Natural killer cell (primary cell): ENCODE data around the gene EEPD1. TPM values are rescaled to one million over a fixed set of nuclear protein-coding genes. Genes with fewer than 3 reads are reported as not detected.

ENCODE experiments used
- ATAC-seq, 3 donors: fragments of 150-1000 bp in 2 of 3; fragments of 200-7000 bp in 1 of 3; cut with Tn5 transposase; 1 replicate in 1 of 3; 2 replicates in 2 of 3; pipeline ENCODE4 v1.10.0; 2021; ENCODE audit warnings: mild to moderate bottlenecking in 2 of 3, moderate library complexity in 2 of 3
- DNase-seq, 2 donors: peaks; one replicate each; pipeline versions ENCODE4 v3.0.0 to v3.0.0-alpha.2; 2013 to 2021; ENCODE audit warnings: mixed read lengths in 1 of 2
- H3K27ac ChIP-seq: one replicate; pipeline ENCODE4 v1.5.1; 2013; ENCODE audit warnings: mild to moderate bottlenecking, low read length
- H3K27me3 ChIP-seq: one replicate; pipeline ENCODE4 v1.6.1; 2013; ENCODE audit warnings: low read length; ENCODE audit not compliant: control insufficient read depth, insufficient read depth
- H3K36me3 ChIP-seq: one replicate; pipeline ENCODE4 v1.6.1; 2013; ENCODE audit warnings: low read length; ENCODE audit not compliant: control insufficient read depth, insufficient read depth
- H3K4me1 ChIP-seq: one replicate; pipeline ENCODE4 v1.6.1; 2013; ENCODE audit warnings: low read length; ENCODE audit not compliant: control insufficient read depth, insufficient read depth
- H3K4me3 ChIP-seq: one replicate; pipeline ENCODE4 v1.5.1; 2013; ENCODE audit warnings: low read length
- H3K9me3 ChIP-seq: one replicate; pipeline ENCODE4 v1.6.1; 2013; ENCODE audit warnings: low read length; ENCODE audit not compliant: control insufficient read depth, insufficient read depth
- H3K27ac Mint-ChIP-seq, 2 donors: one replicate each; pipeline ENCODE4 v1.8.0; 2022; ENCODE audit warnings: mild to moderate bottlenecking in 2 of 2, mixed read lengths in 2 of 2, moderate library complexity in 1 of 2
- H3K27me3 Mint-ChIP-seq, 2 donors: one replicate each; pipeline ENCODE4 v1.8.0; 2022; ENCODE audit warnings: low read depth in 2 of 2, mixed read lengths in 2 of 2
- H3K36me3 Mint-ChIP-seq: one replicate; pipeline ENCODE4 v1.8.0; 2022; ENCODE audit warnings: mixed read lengths
- H3K4me1 Mint-ChIP-seq, 2 donors: one replicate each; pipeline ENCODE4 v1.8.0; 2022; ENCODE audit warnings: mixed read lengths in 2 of 2
- H3K4me3 Mint-ChIP-seq: one replicate; pipeline ENCODE4 v1.8.0; 2022; ENCODE audit warnings: mild to moderate bottlenecking, moderate library complexity, mixed read lengths
- H3K9me3 Mint-ChIP-seq, 2 donors: one replicate each; pipeline ENCODE4 v1.8.0; 2022; ENCODE audit warnings: mixed read lengths in 2 of 2
- CTCF ChIP-seq: fragments of 200-600 bp; IDR thresholded peaks from one replicate; pipeline ENCODE4 v1.8.0; 2022; ENCODE audit warnings: antibody characterized with exemption
- WGBS: methylation state at CpG from one replicate; pipeline ENCODE4 v1.1.7; 2013; ENCODE audit warnings: missing lambda C conversion rate; ENCODE audit not compliant: insufficient coverage; 5-methylcytosine and 5-hydroxymethylcytosine counted together
- intact Hi-C: fragments of 100-400 bp; cut with micrococcal nuclease; formaldehyde crosslinking; loops from one replicate; pipeline ENCODE4 v1.14.2; 2022
- total RNA-seq, 4 donors: library from RNA; stranded (reverse); fragments of 120-200 nt in 1 of 4; gene quantifications; one replicate each; pipeline versions ENCODE4 v1.2.3 to v1.2.4, GENCODE V29; 2013 to 2022

Gene EEPD1
- total RNA-seq, 3 donors from 2014 or later (not counting 1 experiment from before 2014, with no cell fraction given), result 0.45 to 4.9 (median 1.4) TPM

DNA sequence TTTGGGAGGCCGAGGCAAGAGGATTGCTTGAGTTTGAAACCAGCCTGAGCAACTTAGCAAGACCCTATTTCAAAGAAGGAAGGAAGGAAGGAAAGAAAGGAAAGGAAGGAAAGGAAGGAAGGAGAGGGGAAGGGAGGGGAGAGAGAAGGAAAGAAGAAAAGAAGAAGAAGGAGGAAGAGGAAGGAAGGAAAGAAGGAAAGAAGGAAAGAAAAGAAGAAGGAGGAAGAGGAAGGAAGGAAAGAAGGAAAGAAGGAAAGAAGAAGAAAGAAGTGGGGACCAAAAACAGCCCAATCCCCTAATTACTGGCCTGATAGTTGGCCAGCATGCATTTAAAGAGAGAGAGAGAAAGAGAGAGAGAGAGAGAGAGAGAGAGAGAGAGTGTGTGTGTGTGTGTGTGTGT lies 66.4 kb downstream of the EEPD1 start:
- H3K36me3 ChIP-seq, result no peaks in the 10 kb centered on the region
- no peak overlapping the region for H3K27ac ChIP-seq
- TF ChIP-seq CTCF, result no peak
- no peak for ATAC-seq
- Mint-ChIP-seq H3K4me1 (no peaks in the 10 kb centered on the region), H3K4me3 (no peak overlapping the region), H3K27me3 (peaks cover 0 to 15% of the 10 kb centered on the region in 2 donors), H3K9me3 (no peaks in the 10 kb centered on the region), H3K36me3 (no peaks in the 10 kb centered on the region), H3K27ac (no peak overlapping the region)
- H3K9me3 ChIP-seq, result no peaks in the 10 kb centered on the region
- H3K27me3 ChIP-seq, result no peaks in the 10 kb centered on the region
- WGBS, result 86% methylated on average over 1 of the region's 1 CpG
- no peaks in the 10 kb centered on the region for H3K4me1 ChIP-seq
- no peak for DNase-seq
- H3K4me3 ChIP-seq, result no peak overlapping the region
- intact Hi-C loops, result no loop called here

GRCh38 chr7:36223851-36224250 lies 70.8 kb downstream of the EEPD1 start:
- H3K9me3 ChIP-seq, result no peaks in the 10 kb centered on the region
- H3K36me3 ChIP-seq, result no peaks in the 10 kb centered on the region
- Mint-ChIP-seq H3K36me3 (no peaks in the 10 kb centered on the region), H3K27ac (no peak overlapping the region), H3K4me3 (no peak overlapping the region), H3K9me3 (no peaks in the 10 kb centered on the region), H3K27me3 (peaks cover 0 to 14% of the 10 kb centered on the region in 2 donors), H3K4me1 (no peaks in the 10 kb centered on the region)
- DNase-seq (no peak), ATAC-seq (no peak)
- H3K27me3 ChIP-seq, result no peaks in the 10 kb centered on the region
- no peaks in the 10 kb centered on the region for H3K4me1 ChIP-seq
- no peak overlapping the region for H3K4me3 ChIP-seq
- TF ChIP-seq CTCF, result no peak
- intact Hi-C loops, result no loop called here
- H3K27ac ChIP-seq, result no peak overlapping the region

DNA sequence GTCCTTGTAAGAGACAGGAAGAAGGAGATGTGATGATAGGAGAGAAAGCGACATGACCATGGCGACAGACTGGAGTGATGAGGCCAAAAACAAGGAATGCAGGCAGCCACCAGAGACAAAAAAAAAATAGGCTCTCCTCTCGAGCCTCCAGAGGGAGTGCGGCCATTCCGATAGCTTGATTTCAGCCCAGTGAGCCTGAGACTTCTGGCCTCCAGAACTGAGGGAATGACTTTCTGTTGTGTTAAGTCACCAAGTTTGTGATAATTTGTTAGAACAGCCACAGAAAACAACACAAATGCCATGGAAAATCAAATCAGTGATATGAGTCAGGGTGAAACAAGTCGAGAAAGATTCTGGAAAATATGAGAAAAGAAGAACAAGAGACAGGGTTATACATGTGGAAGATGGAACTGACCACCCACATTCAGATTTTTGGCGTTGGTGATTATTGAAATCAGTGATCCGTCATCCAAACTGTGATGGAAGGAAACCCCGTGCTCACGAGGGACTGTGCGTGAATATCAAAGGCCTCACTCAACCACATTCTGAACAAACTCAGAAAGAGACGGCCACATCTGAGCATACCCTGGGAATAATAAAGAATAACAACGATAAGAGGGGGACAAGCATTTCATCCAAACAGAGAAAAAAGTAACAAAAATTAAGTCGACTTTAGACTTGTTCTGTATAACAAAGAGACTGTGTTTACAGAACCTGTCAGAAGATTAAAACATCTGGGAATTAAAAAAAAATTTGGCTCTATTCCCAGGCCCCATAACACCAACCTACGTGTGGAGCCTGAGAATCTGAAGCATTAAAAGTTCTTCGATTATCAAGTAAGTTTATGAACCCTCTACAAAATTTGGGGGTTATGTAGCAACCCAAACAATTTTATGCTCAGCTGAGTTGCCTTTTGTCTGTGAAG lies 72.1 kb downstream of the EEPD1 start:
- DNase-seq (no peak), ATAC-seq (no peak)
- H3K27ac Mint-ChIP-seq, result no peak overlapping the region
- no peaks in the 10 kb centered on the region for H3K36me3 Mint-ChIP-seq
- intact Hi-C loops, result no loop called here
- Histone ChIP-seq H3K36me3 (no peaks in the 10 kb centered on the region), H3K27me3 (no peaks in the 10 kb centered on the region), H3K4me1 (no peaks in the 10 kb centered on the region), H3K27ac (no peak overlapping the region), H3K9me3 (no peaks in the 10 kb centered on the region), H3K4me3 (no peak overlapping the region)
- no peaks in the 10 kb centered on the region for H3K4me1 Mint-ChIP-seq
- 76% methylated on average over 15 of the region's 16 CpGs for WGBS
- TF ChIP-seq CTCF, result no peak
- H3K27me3 Mint-ChIP-seq, result peaks cover 0 to 5% of the 10 kb centered on the region in 2 donors
- H3K4me3 Mint-ChIP-seq, result no peak overlapping the region
- H3K9me3 Mint-ChIP-seq, result no peaks in the 10 kb centered on the region
